Measurements from ENCODE around the gene CCDC50.

CCDC50 gene

GRCh38 chr3:191444569-191444968 lies 115.4 kb downstream of the CCDC50 start:
- H3K4me3 ChIP-seq (ENCODE audit: low read length) = no peak overlapping the region
- DNase-seq (ENCODE audit: low read depth, low spot score) = no peak
